ENCODE results near the gene RIMS1. TPM values are rescaled to one million over a fixed set of nuclear protein-coding genes. Genes with fewer than 3 reads are reported as not detected.

The RIMS1 gene
- total and polyA plus RNA-seq, 2 experiments from 2014 or later = 0.29 to 0.92 TPM

GRCh38 chr6:71913444-71914234 is 27.3 kb downstream of the RIMS1 start:
- Histone ChIP-seq H3K27ac (no peak overlapping the region), H3K4me3 (no peak overlapping the region), H3K27me3 (no peaks in the 10 kb centered on the region), H3K9me3 (ENCODE audit: low read depth) (no peaks in the 10 kb centered on the region), H3K4me1 (ENCODE audit: low read depth) (no peaks in the 10 kb centered on the region), H3K36me3 (no peaks in the 10 kb centered on the region)
- TF ChIP-seq CTCF (IDR thresholded peaks at IDR 0.05; ENCODE audit: low read depth, low read length) = no peak
- no peak for DNase-seq (ENCODE audit: low read depth in 1 of 2, low spot score in 1 of 2)

GRCh38 chr6:71929047-71929446 is 42.7 kb downstream of the RIMS1 start:
- H3K9me3 ChIP-seq (ENCODE audit: low read depth) = no peaks in the 10 kb centered on the region
- TF ChIP-seq CTCF (IDR thresholded peaks at IDR 0.05; ENCODE audit: low read depth, low read length) = no peak
- H3K27ac ChIP-seq = no peak overlapping the region
- DNase-seq (ENCODE audit: low read depth in 1 of 2, low spot score in 1 of 2) = no peak
- no peaks in the 10 kb centered on the region for H3K27me3 ChIP-seq
- no peak overlapping the region for H3K4me3 ChIP-seq
- H3K4me1 ChIP-seq (ENCODE audit: low read depth) = no peaks in the 10 kb centered on the region
- H3K36me3 ChIP-seq = no peaks in the 10 kb centered on the region

GRCh38 chr6:71933881-71934280 is 47.5 kb downstream of the RIMS1 start:
- DNase-seq (ENCODE audit: low read depth in 1 of 2, low spot score in 1 of 2) = no peak
- Histone ChIP-seq H3K27me3 (no peaks in the 10 kb centered on the region), H3K36me3 (no peaks in the 10 kb centered on the region), H3K27ac (no peak overlapping the region), H3K4me3 (no peak overlapping the region), H3K4me1 (ENCODE audit: low read depth) (no peaks in the 10 kb centered on the region), H3K9me3 (ENCODE audit: low read depth) (no peaks in the 10 kb centered on the region)
- TF ChIP-seq CTCF (IDR thresholded peaks at IDR 0.05; ENCODE audit: low read depth, low read length) = no peak

GRCh38 chr6:71965404-71965803 is 79.1 kb downstream of the RIMS1 start:
- TF ChIP-seq CTCF (IDR thresholded peaks at IDR 0.05; ENCODE audit: low read depth, low read length) = no peak
- Histone ChIP-seq H3K9me3 (ENCODE audit: low read depth) (no peaks in the 10 kb centered on the region), H3K27ac (no peak overlapping the region), H3K4me1 (ENCODE audit: low read depth) (no peaks in the 10 kb centered on the region), H3K27me3 (no peaks in the 10 kb centered on the region), H3K36me3 (no peaks in the 10 kb centered on the region), H3K4me3 (no peak overlapping the region)
- DNase-seq (ENCODE audit: low read depth in 1 of 2, low spot score in 1 of 2) = no peak

- no peaks in the 10 kb centered on the region for H3K36me3 ChIP-seq
- no peak overlapping the region for H3K27ac ChIP-seq
- H3K4me3 ChIP-seq = no peak overlapping the region
- TF ChIP-seq CTCF (IDR thresholded peaks at IDR 0.05; ENCODE audit: low read depth, low read length) = no peak
- no peaks in the 10 kb centered on the region for H3K4me1 ChIP-seq (ENCODE audit: low read depth)
- H3K9me3 ChIP-seq (ENCODE audit: low read depth) = no peaks in the 10 kb centered on the region
- no peaks in the 10 kb centered on the region for H3K27me3 ChIP-seq
- DNase-seq (ENCODE audit: low read depth in 1 of 2, low spot score in 1 of 2) = no peak
Observed at GRCh38 chr6:71967436-71967835, 81.1 kb downstream of the RIMS1 start.
